ENCODE measurements around the gene ATP2A1. TPM values are rescaled to one million over a fixed set of nuclear protein-coding genes. Genes with fewer than 3 reads are reported as not detected.

ATP2A1 gene
- total and polyA plus RNA-seq, 2 donors (not counting 3 experiments of a cell fraction or from before 2014, with no cell fraction given), result 1.2 to 2.5 TPM

- H3K4me1 ChIP-seq (ENCODE audit: control insufficient read depth, extremely low read depth, insufficient read depth, low read length), result no peaks in the 10 kb centered on the region
- FAIRE-seq (no peak), DNase-seq (ENCODE audit: low read depth, low spot score) (no peak)
- dilution Hi-C loops (cut with MboI; ENCODE audit: extremely low pct_ligation_motif_present, low sequenced_read_pairs) (no loop called here), intact Hi-C loops (cut with micrococcal nuclease) (no loop called here)
- no peaks in the 10 kb centered on the region for H3K36me3 ChIP-seq (ENCODE audit: control insufficient read depth in 2 of 2, extremely low read depth in 1 of 2, insufficient read depth in 2 of 2, low read length in 2 of 2)
- no peak overlapping the region for H3K27ac ChIP-seq (ENCODE audit: insufficient read depth, low read depth, low read length)
- no peak overlapping the region for H3K4me2 ChIP-seq (ENCODE audit: insufficient read depth, low read length)
- H3K4me3 ChIP-seq (replicated peaks in 1 of 3; ENCODE audit: insufficient read depth in 1 of 3, low read depth in 1 of 3, low read length in 3 of 3), result no peak overlapping the region
- H4K20me1 ChIP-seq (replicated peaks; ENCODE audit: control insufficient read depth, extremely low read depth, insufficient read depth, low read length), result no peaks in the 10 kb centered on the region
- H3K79me2 ChIP-seq (ENCODE audit: control insufficient read depth, insufficient read depth, low read length), result no peaks in the 10 kb centered on the region
- ChIA-PET CTCF (interaction anchor here (1.1 to 4.1 kb wide), 2 partner anchors 9 to 17 kb away, joined by 3 to 27 read pairs; no protein-coding TSS in a partner anchor), POLR2A (no interaction called here)
- no peaks in the 10 kb centered on the region for H3K9me3 ChIP-seq (replicated peaks; ENCODE audit: control insufficient read depth, insufficient read depth, low read length)
- no peak overlapping the region for H3K9ac ChIP-seq (replicated peaks; ENCODE audit: extremely low read depth, insufficient read depth, low read length)
- H3K27me3 ChIP-seq (ENCODE audit: control insufficient read depth in 2 of 2, insufficient read depth in 2 of 2, low read length in 2 of 2), result no peaks in the 10 kb centered on the region
- no peaks in the 10 kb centered on the region for H3K9me1 ChIP-seq (replicated peaks; ENCODE audit: control insufficient read depth, extremely low read depth, insufficient read depth, low read length)
- TF ChIP-seq EZH2 (IDR thresholded peaks at IDR 0.05; ENCODE audit: borderline replicate concordance, low read depth, low read length, severe bottlenecking), result no peak
- no peak for TF ChIP-seq POLR2AphosphoS5 (IDR thresholded peaks at IDR 0.05; ENCODE audit: insufficient read depth, low read depth, low read length)
- no peak for TF ChIP-seq MAX (IDR thresholded peaks at IDR 0.05; ENCODE audit: insufficient read depth, insufficient read length)
- TF ChIP-seq FOS (IDR thresholded peaks at IDR 0.05; ENCODE audit: borderline replicate concordance, insufficient read depth, low read length), result no peak
- TF ChIP-seq GATA2 (IDR thresholded peaks at IDR 0.05; ENCODE audit: insufficient read depth, insufficient read length, low read depth, low read length), result no peak
- no peak for TF ChIP-seq CTCF (IDR thresholded peaks at IDR 0.05; ENCODE audit: extremely low read depth in 1 of 2, insufficient read depth in 1 of 2, low read depth in 1 of 2, low read length in 2 of 2)
- no peak for TF ChIP-seq JUN (IDR thresholded peaks at IDR 0.05; ENCODE audit: borderline replicate concordance, insufficient read depth, insufficient read length, low read depth)
- no peak overlapping the region for H2AFZ ChIP-seq (ENCODE audit: low read depth, low read length)
- BruUV-seq (replicated peaks), result no TSS peak
These were observed 49.5 kb downstream of the ATP2A1 start for GRCh38 chr16:28927815-28928214.
